Measurements from ENCODE around the gene GFER.

DNA sequence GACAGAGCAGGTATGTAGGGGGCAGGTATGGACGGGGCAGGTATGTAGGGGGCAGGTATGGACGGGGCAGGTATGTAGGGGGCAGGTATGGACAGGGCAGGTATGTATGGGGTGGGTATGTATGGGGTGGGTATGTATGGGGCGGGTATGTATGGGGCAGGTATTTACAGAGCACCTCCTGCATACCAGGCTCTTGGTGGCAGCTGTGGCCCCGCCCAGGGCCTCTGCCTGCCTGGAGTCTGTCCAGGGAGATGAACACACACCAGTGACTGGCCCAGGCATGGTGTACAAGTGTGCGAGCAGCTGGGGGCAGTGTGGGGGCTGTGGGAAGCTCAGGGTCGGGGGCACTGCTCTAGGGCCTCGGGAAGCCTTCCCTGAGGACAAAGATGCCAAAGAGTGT, 33.9 kb upstream of the GFER start:
- TF ChIP-seq POLR2A (IDR thresholded peaks at IDR 0.05): no peak
- TF ChIP-seq, protein P1, sequence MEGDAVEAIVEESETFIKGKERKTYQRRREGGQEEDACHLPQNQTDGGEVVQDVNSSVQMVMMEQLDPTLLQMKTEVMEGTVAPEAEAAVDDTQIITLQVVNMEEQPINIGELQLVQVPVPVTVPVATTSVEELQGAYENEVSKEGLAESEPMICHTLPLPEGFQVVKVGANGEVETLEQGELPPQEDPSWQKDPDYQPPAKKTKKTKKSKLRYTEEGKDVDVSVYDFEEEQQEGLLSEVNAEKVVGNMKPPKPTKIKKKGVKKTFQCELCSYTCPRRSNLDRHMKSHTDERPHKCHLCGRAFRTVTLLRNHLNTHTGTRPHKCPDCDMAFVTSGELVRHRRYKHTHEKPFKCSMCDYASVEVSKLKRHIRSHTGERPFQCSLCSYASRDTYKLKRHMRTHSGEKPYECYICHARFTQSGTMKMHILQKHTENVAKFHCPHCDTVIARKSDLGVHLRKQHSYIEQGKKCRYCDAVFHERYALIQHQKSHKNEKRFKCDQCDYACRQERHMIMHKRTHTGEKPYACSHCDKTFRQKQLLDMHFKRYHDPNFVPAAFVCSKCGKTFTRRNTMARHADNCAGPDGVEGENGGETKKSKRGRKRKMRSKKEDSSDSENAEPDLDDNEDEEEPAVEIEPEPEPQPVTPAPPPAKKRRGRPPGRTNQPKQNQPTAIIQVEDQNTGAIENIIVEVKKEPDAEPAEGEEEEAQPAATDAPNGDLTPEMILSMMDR (IDR thresholded peaks at IDR 0.05): no peak

Measured in body of pancreas (tissue), 4 donors.